ENCODE data around the gene SFN. TPM values are rescaled to one million over a fixed set of nuclear protein-coding genes. Genes with fewer than 3 reads are reported as not detected.
"Not testable (repeated sequence)": the region's sequence is repeated elsewhere in the genome, so short reads cannot be mapped to it uniquely, and the experiment has no call there.

SFN gene
- total RNA-seq, 1 donor from 2014 or later, result 47.5 TPM

DNA sequence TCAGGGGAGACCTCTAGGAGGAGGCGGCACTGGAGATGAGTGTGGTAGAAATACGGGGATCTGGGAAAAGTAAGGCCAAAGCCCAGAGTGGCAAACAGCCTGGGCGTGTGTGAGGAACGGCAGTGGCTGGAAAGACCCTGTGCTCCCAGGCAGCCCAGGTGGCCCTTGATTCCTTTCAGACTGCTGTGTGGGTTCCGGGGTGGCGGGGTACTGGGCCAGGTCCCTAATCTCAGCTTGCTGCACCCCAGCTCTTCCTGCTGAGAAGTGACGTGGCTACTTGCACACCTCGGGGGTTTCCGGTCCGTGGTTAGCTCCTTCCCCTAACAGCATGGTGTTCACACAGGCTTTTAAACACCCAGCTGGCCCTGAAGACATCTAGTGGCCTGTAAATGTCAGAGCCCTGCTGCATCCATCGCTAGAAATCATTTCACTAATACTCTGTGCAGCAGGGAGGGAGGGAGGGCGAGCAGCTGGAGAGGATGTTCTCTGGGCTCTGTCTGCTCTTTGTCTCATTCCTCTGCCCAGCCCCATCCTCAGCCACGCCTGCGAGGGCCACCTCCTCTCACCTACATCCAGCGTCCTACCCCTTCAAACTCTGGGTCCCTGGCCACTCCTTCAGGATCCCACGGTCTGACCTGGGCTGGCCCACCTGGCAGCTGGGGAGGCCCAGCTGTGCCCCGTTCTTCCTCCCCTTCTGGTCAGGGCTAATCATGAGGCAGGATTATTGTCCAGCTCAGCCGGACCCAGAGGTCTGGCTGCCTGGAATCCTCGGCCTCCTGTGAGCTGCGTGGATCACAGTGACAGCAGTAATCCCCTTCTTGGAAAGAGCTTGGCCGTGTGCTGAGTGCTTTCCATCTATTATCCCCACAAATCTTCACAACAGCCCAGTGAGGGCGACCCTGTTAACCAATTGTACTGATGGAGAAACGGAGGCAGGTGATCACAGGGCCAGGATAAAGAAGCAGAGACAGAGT, 29.2 kb upstream of the SFN start:
- intact Hi-C loops (cut with DNase I), result no loop called here
- Histone ChIP-seq H3K27ac (peak overlapping the region; percentile 58), H3K9me3 (no peaks in the 10 kb centered on the region), H3K36me3 (peaks cover 69% of the 10 kb centered on the region), H3K27me3 (ENCODE audit: low read depth) (no peaks in the 10 kb centered on the region), H3K4me3 (no peak overlapping the region), H3K4me1 (peaks cover 25% of the 10 kb centered on the region)
- DNase-seq, result peak; percentile 76
- ATAC-seq, result peak; percentile 67 to 77
- TF ChIP-seq, protein P1, sequence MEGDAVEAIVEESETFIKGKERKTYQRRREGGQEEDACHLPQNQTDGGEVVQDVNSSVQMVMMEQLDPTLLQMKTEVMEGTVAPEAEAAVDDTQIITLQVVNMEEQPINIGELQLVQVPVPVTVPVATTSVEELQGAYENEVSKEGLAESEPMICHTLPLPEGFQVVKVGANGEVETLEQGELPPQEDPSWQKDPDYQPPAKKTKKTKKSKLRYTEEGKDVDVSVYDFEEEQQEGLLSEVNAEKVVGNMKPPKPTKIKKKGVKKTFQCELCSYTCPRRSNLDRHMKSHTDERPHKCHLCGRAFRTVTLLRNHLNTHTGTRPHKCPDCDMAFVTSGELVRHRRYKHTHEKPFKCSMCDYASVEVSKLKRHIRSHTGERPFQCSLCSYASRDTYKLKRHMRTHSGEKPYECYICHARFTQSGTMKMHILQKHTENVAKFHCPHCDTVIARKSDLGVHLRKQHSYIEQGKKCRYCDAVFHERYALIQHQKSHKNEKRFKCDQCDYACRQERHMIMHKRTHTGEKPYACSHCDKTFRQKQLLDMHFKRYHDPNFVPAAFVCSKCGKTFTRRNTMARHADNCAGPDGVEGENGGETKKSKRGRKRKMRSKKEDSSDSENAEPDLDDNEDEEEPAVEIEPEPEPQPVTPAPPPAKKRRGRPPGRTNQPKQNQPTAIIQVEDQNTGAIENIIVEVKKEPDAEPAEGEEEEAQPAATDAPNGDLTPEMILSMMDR (IDR thresholded peaks at IDR 0.05), result no peak

DNA sequence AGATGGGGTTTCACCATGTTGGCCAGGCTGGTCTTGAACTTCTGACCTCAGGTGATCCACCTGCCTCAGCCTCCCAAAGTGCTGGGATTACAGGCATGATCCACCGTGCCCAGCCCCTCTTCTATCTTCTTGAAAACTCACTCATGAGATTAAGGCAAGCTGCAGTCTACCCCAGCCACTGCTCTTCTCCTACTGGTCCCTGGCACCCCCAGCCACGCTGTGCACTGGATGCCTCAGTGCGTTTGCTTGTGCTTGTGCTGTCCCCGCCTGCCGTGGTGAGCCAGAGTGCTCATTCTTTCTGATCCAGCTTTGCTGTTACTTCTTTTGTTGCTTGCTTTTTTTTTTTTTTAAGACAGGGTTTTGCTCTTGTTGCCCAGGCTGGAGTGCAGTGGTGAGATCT, 25.3 kb upstream of the SFN start:
- H3K27ac ChIP-seq; H3K27me3 ChIP-seq (ENCODE audit: low read depth); ATAC-seq; intact Hi-C loops (cut with DNase I); H3K9me3 ChIP-seq; H3K4me1 ChIP-seq; DNase-seq; H3K4me3 ChIP-seq: not testable (repeated sequence)
- peaks cover 92% of the 10 kb centered on the region for H3K36me3 ChIP-seq

DNA sequence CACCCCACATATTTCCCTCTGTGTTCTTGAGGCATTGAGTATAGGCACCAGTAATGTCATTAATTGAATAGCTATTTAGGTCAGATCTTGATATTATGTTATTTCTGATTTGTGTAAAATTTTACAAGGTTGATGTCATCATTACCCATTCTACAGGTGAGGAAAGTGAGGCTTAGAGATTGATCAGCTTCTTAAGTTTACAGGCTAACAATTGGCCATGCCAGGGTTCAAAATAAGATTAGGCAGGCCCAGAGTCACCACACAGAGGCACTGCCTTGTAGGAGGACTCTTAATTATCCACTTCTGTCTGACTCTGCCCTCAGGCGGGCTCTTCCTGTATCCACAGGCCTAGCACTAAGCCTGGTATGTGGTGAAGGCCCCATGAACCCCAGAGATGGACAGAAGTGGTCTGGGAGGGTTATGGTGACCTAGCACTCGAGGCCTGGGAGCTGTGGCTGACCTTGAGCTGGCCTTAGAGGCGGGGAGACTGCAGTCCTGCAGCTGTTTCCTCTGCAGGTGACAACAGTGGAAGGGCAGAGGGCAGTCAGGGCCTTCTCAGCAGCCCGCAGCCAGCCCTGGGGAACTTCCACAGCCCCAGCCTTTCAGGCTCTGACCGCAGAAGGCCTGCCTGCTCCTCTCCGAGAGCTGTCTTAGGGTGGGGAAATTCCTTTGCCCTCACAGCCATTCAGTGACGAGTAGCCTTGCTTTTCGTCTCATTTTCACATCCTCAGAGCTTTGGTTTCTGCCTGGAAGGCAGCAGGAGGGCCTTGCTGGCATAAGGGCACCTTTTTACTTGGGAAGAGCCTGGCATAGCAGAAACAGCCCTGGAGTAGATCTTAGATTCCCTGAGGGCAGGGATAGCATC, 24.2 kb upstream of the SFN start:
- peak; percentile 9 to 48 for ATAC-seq
- intact Hi-C loops (cut with DNase I), result no loop called here
- H3K4me1 ChIP-seq, result no peaks in the 10 kb centered on the region
- H3K27me3 ChIP-seq (ENCODE audit: low read depth), result no peaks in the 10 kb centered on the region
- peaks cover 90% of the 10 kb centered on the region for H3K36me3 ChIP-seq
- H3K4me3 ChIP-seq, result no peak overlapping the region
- H3K9me3 ChIP-seq, result no peaks in the 10 kb centered on the region
- TF ChIP-seq, protein P1 (IDR thresholded peaks at IDR 0.05), result no peak
- no peak for DNase-seq
- H3K27ac ChIP-seq, result no peak overlapping the region

DNA sequence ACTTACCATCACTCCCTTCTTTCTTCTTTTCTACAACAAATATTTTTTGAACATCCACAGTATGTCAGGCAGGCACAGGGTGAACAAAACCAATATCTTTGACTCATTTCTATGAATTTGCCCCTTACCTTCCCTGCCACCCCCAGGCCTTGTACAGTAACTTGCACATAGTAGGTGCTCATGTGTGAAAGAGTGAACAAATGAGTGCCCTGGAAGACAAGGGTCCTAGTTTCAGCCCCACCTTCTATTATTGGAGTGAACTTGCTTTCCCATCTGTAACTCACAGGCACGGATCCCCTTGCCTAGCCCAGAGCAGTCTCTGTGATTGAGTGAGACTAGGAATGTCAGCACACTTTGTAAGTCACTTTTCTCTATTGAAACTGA, 23.6 kb upstream of the SFN start:
- intact Hi-C loops (cut with DNase I), result no loop called here
- TF ChIP-seq, protein P1 (IDR thresholded peaks at IDR 0.05), result no peak
- H3K27ac ChIP-seq, result no peak overlapping the region

DNA sequence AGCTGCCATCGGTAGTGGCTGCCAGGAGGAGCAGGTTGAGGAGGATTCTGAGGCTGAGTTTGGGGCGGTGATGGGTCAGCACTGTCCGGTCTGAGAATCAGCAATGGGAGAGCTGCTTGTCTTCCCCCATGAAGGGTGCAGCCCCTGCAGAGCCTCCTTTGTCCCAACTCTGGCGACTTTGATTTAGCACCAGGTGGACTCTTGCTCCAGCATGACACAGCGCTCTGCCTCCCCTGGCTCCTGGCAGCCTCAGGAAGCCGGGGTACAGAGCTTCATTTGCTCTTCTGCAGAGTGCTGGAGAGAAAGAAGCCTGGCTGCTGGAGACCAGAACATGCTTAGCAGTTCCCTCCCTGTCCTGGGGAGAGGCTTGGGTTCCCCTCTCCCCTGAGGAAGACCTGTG, 23.2 kb upstream of the SFN start:
- Histone ChIP-seq H3K27me3 (ENCODE audit: low read depth) (no peaks in the 10 kb centered on the region), H3K4me1 (no peaks in the 10 kb centered on the region), H3K9me3 (no peaks in the 10 kb centered on the region), H3K27ac (no peak overlapping the region), H3K36me3 (peaks cover 86% of the 10 kb centered on the region), H3K4me3 (no peak overlapping the region)
- no peak for ATAC-seq
- TF ChIP-seq, protein P1 (IDR thresholded peaks at IDR 0.05), result no peak
- DNase-seq, result no peak
- intact Hi-C loops (cut with DNase I), result no loop called here

More for the DNA sequence above, 23.6 kb upstream of the SFN start:
- Histone ChIP-seq H3K4me1 (no peaks in the 10 kb centered on the region), H3K27me3 (ENCODE audit: low read depth) (no peaks in the 10 kb centered on the region), H3K9me3 (no peaks in the 10 kb centered on the region), H3K36me3 (peaks cover 90% of the 10 kb centered on the region), H3K4me3 (no peak overlapping the region)
- DNase-seq, result no peak
- no peak for ATAC-seq
